ENCODE measurements around the gene VPS11.

The VPS11 gene

DNA sequence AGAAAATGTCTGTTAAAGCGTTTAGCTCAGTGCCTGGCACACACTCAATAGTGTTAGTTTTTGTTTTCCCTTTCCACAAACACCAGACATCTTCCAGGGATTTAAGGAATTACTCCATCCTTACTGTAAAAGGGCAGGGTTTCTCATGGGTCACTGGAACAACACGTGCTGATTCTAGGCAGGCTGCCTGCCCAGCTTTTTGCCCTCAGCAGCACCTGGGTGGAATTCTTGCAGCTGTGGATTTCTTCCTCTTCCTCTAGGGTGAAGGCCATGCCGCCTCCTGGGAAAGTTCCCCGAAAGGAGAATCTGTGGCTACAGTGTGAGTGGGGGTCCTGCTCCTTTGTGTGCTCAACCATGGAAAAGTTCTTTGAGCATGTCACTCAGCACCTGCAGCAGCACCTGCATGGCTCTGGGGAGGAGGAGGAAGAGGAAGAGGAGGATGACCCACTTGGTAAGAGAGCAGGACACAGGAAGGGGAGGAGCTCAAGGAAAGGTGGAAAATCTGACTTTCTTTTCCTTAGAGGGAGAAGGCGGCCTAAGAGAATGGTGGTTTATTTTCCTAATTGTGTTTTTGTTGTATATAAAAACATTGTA lies 59.2 kb downstream of the VPS11 start:
- DNase-seq, result no peak

DNA sequence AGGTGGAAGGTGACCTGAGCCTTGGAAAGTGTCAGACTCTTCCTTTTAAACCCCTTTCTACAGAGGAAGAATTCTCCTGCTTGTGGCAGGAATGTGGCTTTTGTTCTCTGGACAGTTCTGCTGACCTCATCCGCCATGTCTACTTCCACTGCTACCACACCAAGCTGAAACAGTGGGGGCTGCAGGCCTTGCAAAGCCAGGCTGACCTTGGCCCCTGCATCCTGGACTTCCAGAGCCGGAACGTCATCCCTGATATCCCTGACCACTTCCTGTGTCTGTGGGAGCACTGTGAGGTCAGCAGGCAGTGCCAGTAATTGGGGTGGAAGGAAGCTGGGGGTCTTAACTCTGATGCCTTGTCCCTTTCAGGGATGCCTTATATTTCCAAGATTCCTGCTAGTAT lies 63.0 kb downstream of the VPS11 start:
- DNase-seq, result no peak

Measured in NCI-H774 (cell line).